ENCODE data around the gene AMOTL2. TPM values are rescaled to one million over a fixed set of nuclear protein-coding genes. Genes with fewer than 3 reads are reported as not detected.

Gene AMOTL2
- total RNA-seq, 4 donors from 2014 or later, result 54.5 to 99.0 (median 59.1) TPM

GRCh38 chr3:134357261-134357913, 16.9 kb downstream of the AMOTL2 start:
- no peak for DNase-seq
- intact Hi-C loops (cut with DNase I), result no loop called here
- Histone ChIP-seq H3K4me3 (no peak overlapping the region), H3K4me1 (peaks cover 31 to 100% (median 72%) of the 10 kb centered on the region in 3 donors), H3K36me3 (peaks cover 47 to 83% (median 50%) of the 10 kb centered on the region in 3 donors), H3K27ac (peak overlapping the region; percentile 69 to 100 (median 92)), H3K9me3 (no peaks in the 10 kb centered on the region), H3K27me3 (no peaks in the 10 kb centered on the region)
- WGBS, 2 donors, result 43 to 57% methylated on average over 6 to 8 of the region's 10 CpGs
- no peak for TF ChIP-seq POLR2A (IDR thresholded peaks at IDR 0.05)

- peaks cover 41 to 75% (median 45%) of the 10 kb centered on the region in 3 donors for H3K36me3 ChIP-seq
- H3K4me1 ChIP-seq, result peaks cover 36 to 100% (median 76%) of the 10 kb centered on the region in 3 donors
Measured at GRCh38 chr3:134356411-134357040, 17.7 kb downstream of the AMOTL2 start.

GRCh38 chr3:134355416-134355815, 18.8 kb downstream of the AMOTL2 start:
- Histone ChIP-seq H3K9me3 (no peaks in the 10 kb centered on the region), H3K36me3 (peaks cover 30 to 64% (median 36%) of the 10 kb centered on the region in 3 donors), H3K4me3 (no peak overlapping the region), H3K27me3 (no peaks in the 10 kb centered on the region), H3K4me1 (peaks cover 43 to 100% (median 78%) of the 10 kb centered on the region in 3 donors), H3K27ac (peak overlapping the region in 3 of 4 donors; percentile 17 to 100 (median 87))
- no peak for DNase-seq
- intact Hi-C loops (cut with DNase I), result no loop called here
- TF ChIP-seq POLR2A (IDR thresholded peaks at IDR 0.05), result no peak
- no peak for TF ChIP-seq CTCF (IDR thresholded peaks at IDR 0.05)
- WGBS, 2 donors, result 88 to 93% methylated on average over 5 of the region's 5 CpGs

More at GRCh38 chr3:134356411-134357040, 17.7 kb downstream of the AMOTL2 start:
- TF ChIP-seq CTCF (IDR thresholded peaks at IDR 0.05) (no peak), POLR2A (IDR thresholded peaks at IDR 0.05) (no peak)
- no peak overlapping the region for H3K4me3 ChIP-seq
- H3K27me3 ChIP-seq, result no peaks in the 10 kb centered on the region
- intact Hi-C loops (cut with DNase I), result no loop called here
- no peak for DNase-seq
- no peaks in the 10 kb centered on the region for H3K9me3 ChIP-seq
- 79 to 89% methylated on average over 6 to 8 of the region's 9 CpGs for WGBS, 2 donors
- H3K27ac ChIP-seq, result peak overlapping the region; percentile 69 to 100 (median 92)

- intact Hi-C loops (cut with DNase I), result no loop called here
- DNase-seq, result no peak
- Histone ChIP-seq H3K4me1 (peaks cover 45 to 100% (median 76%) of the 10 kb centered on the region in 3 donors), H3K9me3 (no peaks in the 10 kb centered on the region), H3K4me3 (no peak overlapping the region), H3K27ac (peak overlapping the region; percentile 48 to 100 (median 77)), H3K36me3 (peaks cover 23 to 57% (median 29%) of the 10 kb centered on the region in 3 donors), H3K27me3 (no peaks in the 10 kb centered on the region)
- no peak for TF ChIP-seq CTCF (IDR thresholded peaks at IDR 0.05)
- no peak for TF ChIP-seq POLR2A (IDR thresholded peaks at IDR 0.05)
- 61 to 82% methylated on average over 2 to 5 of the region's 7 CpGs for WGBS, 2 donors
Measured at GRCh38 chr3:134354612-134355251, 19.5 kb downstream of the AMOTL2 start.

GRCh38 chr3:134353831-134354611, 20.2 kb downstream of the AMOTL2 start:
- no peak overlapping the region for H3K4me3 ChIP-seq
- no peak for DNase-seq
- no peaks in the 10 kb centered on the region for H3K9me3 ChIP-seq
- H3K4me1 ChIP-seq, result peaks cover 49 to 100% (median 69%) of the 10 kb centered on the region in 3 donors
- WGBS, 2 donors, result 57 to 60% methylated on average over 1 to 5 of the region's 7 CpGs
- H3K36me3 ChIP-seq, result peaks cover 16 to 50% (median 22%) of the 10 kb centered on the region in 3 donors
- TF ChIP-seq CTCF (IDR thresholded peaks at IDR 0.05) (no peak), POLR2A (IDR thresholded peaks at IDR 0.05) (no peak)
- H3K27me3 ChIP-seq, result no peaks in the 10 kb centered on the region
- H3K27ac ChIP-seq, result peak overlapping the region; percentile 48 to 100 (median 77)
- intact Hi-C loops (cut with DNase I), result no loop called here

Data from esophagus squamous epithelium (tissue), 5 donors.